ENCODE measurements around the gene FUS. TPM values are rescaled to one million over a fixed set of nuclear protein-coding genes. Genes with fewer than 3 reads are reported as not detected.

FUS gene
- total RNA-seq, 2 donors from 2014 or later, result 698 to 827 TPM

- H3K4me3 Mint-ChIP-seq, result no peak overlapping the region
These were observed 2.8 kb upstream of the FUS start for GRCh38 chr16:31177136-31177535.

GRCh38 chr16:31179219-31179746 lies 656 bp upstream of the FUS start:
- no peaks in the 10 kb centered on the region for H3K4me1 ChIP-seq (ENCODE audit: control insufficient read depth, insufficient read depth, low read length)
- TF ChIP-seq CTCF (conservative IDR thresholded peaks at IDR 0.05), result no peak
- peak overlapping the region; percentile 99 for H3K27ac ChIP-seq (ENCODE audit: low read depth, low read length)
- Mint-ChIP-seq H3K27me3 (ENCODE audit: insufficient read depth) (no peaks in the 10 kb centered on the region), H3K9me3 (no peaks in the 10 kb centered on the region), H3K36me3 (ENCODE audit: low read depth) (peaks cover 34% of the 10 kb centered on the region), H3K4me1 (peaks cover 24% of the 10 kb centered on the region), H3K27ac (peak overlapping the region; percentile 100), H3K4me3 (peak overlapping the region; percentile 94)
- peak overlapping the region; percentile 96 for H3K9ac ChIP-seq (ENCODE audit: extremely low read depth, low read length, poor library complexity, severe bottlenecking)
- WGBS, 2 experiments (ENCODE audit: insufficient coverage in 1 of 2, insufficient read length in 1 of 2), result 8 to 13% methylated on average over 18 to 27 of the region's 27 CpGs
- no peaks in the 10 kb centered on the region for H3K27me3 ChIP-seq (ENCODE audit: control insufficient read depth, insufficient read depth, low read length, poor library complexity, severe bottlenecking)
- H3K4me3 ChIP-seq (ENCODE audit: low read length), result peak overlapping the region; percentile 97
- no peaks in the 10 kb centered on the region for H3K9me3 ChIP-seq (ENCODE audit: control insufficient read depth, low read length)
- no peak for DNase-seq
- peaks cover 31% of the 10 kb centered on the region for H3K36me3 ChIP-seq (ENCODE audit: control insufficient read depth, insufficient read depth, low read length)

More at GRCh38 chr16:31177136-31177535, 2.8 kb upstream of the FUS start:
- H3K27me3 ChIP-seq (ENCODE audit: control insufficient read depth, insufficient read depth, low read length, poor library complexity, severe bottlenecking), result no peaks in the 10 kb centered on the region
- no peak for TF ChIP-seq CTCF (conservative IDR thresholded peaks at IDR 0.05)
- no peaks in the 10 kb centered on the region for H3K4me1 ChIP-seq (ENCODE audit: control insufficient read depth, insufficient read depth, low read length)
- no peak overlapping the region for H3K4me3 ChIP-seq (ENCODE audit: low read length)
- DNase-seq, result no peak
- no peak overlapping the region for H3K9ac ChIP-seq (ENCODE audit: extremely low read depth, low read length, poor library complexity, severe bottlenecking)
- 75 to 86% methylated on average over 3 of the region's 3 CpGs for WGBS, 2 experiments (ENCODE audit: insufficient coverage in 1 of 2, insufficient read length in 1 of 2)
- no peak overlapping the region for H3K27ac ChIP-seq (ENCODE audit: low read depth, low read length)
- Mint-ChIP-seq H3K27me3 (ENCODE audit: insufficient read depth) (no peaks in the 10 kb centered on the region), H3K4me1 (peaks cover 8% of the 10 kb centered on the region), H3K9me3 (no peaks in the 10 kb centered on the region), H3K36me3 (ENCODE audit: low read depth) (peaks cover 12% of the 10 kb centered on the region), H3K27ac (no peak overlapping the region)
- H3K36me3 ChIP-seq (ENCODE audit: control insufficient read depth, insufficient read depth, low read length), result peaks cover 9% of the 10 kb centered on the region
- H3K9me3 ChIP-seq (ENCODE audit: control insufficient read depth, low read length), result no peaks in the 10 kb centered on the region

- no peak for TF ChIP-seq CTCF (conservative IDR thresholded peaks at IDR 0.05)
- peak overlapping the region; percentile 100 for H3K27ac Mint-ChIP-seq
- no peaks in the 10 kb centered on the region for H3K4me1 ChIP-seq (ENCODE audit: control insufficient read depth, insufficient read depth, low read length)
- peak overlapping the region; percentile 94 for H3K4me3 Mint-ChIP-seq
- H3K9ac ChIP-seq (ENCODE audit: extremely low read depth, low read length, poor library complexity, severe bottlenecking), result peak overlapping the region; percentile 96
- H3K9me3 Mint-ChIP-seq, result no peaks in the 10 kb centered on the region
- peaks cover 50% of the 10 kb centered on the region for H3K36me3 ChIP-seq (ENCODE audit: control insufficient read depth, insufficient read depth, low read length)
- DNase-seq, result no peak
- H3K4me1 Mint-ChIP-seq, result peaks cover 27% of the 10 kb centered on the region
- no peaks in the 10 kb centered on the region for H3K9me3 ChIP-seq (ENCODE audit: control insufficient read depth, low read length)
- no peaks in the 10 kb centered on the region for H3K27me3 ChIP-seq (ENCODE audit: control insufficient read depth, insufficient read depth, low read length, poor library complexity, severe bottlenecking)
- WGBS, 2 experiments (ENCODE audit: insufficient coverage in 1 of 2, insufficient read length in 1 of 2), result 1 to 4% methylated on average over 26 to 29 of the region's 31 CpGs
- peak overlapping the region; percentile 99 for H3K27ac ChIP-seq (ENCODE audit: low read depth, low read length)
- H3K4me3 ChIP-seq (ENCODE audit: low read length), result peak overlapping the region; percentile 97
- no peaks in the 10 kb centered on the region for H3K27me3 Mint-ChIP-seq (ENCODE audit: insufficient read depth)
- peaks cover 53% of the 10 kb centered on the region for H3K36me3 Mint-ChIP-seq (ENCODE audit: low read depth)
These were observed 1.3 kb downstream of the FUS start for GRCh38 chr16:31181102-31181830.
